Measurements from ENCODE around the gene RFX1.
A peak's percentile ranks its signal among the peaks of the same experiment; 100 is the strongest.

Gene RFX1

DNA sequence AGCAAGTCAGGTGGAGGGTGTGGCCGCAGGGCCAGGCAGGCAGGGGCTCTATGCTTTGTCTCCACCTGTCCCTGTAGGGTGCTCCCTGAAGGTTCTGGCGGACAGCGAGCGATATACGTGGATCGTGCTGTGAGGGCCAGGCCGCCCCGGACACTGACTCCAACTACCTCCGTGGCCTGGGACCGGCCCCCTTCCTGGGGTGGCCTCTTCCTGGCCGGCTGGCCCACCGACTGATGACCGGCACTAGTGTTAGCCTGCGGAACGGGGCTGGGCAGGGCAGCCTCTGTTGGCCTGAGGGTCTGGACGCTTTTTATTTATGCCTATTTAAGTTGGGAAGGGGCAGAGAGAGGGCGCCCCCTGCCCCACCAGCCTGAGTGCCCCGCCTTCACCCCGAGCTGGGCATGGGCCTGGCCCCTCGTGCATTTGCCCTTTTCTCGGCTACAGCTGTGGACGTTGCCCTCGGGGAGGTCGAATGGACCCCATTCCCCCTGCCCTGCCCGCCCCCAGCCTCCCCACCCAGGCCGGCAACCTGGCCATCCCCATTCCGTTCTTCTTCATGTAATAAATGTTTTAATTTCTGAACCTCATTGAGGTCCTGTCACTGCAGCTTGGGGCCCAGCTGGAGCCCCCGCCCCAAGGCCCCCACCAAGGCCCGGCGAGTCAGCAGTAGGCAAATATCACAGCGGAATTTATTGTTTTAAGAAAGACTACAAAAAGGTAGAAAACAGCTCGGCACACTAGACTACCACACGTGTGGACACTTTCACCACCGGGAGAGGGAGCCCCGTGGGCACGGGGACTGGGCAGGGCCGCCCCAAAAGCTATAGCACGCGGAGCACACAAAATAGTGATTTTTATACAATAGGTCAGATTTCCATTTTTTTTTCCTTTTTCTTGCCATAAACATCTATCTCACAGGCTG, 45.0 kb downstream of the RFX1 start:
- DNase-seq = no peak

DNA sequence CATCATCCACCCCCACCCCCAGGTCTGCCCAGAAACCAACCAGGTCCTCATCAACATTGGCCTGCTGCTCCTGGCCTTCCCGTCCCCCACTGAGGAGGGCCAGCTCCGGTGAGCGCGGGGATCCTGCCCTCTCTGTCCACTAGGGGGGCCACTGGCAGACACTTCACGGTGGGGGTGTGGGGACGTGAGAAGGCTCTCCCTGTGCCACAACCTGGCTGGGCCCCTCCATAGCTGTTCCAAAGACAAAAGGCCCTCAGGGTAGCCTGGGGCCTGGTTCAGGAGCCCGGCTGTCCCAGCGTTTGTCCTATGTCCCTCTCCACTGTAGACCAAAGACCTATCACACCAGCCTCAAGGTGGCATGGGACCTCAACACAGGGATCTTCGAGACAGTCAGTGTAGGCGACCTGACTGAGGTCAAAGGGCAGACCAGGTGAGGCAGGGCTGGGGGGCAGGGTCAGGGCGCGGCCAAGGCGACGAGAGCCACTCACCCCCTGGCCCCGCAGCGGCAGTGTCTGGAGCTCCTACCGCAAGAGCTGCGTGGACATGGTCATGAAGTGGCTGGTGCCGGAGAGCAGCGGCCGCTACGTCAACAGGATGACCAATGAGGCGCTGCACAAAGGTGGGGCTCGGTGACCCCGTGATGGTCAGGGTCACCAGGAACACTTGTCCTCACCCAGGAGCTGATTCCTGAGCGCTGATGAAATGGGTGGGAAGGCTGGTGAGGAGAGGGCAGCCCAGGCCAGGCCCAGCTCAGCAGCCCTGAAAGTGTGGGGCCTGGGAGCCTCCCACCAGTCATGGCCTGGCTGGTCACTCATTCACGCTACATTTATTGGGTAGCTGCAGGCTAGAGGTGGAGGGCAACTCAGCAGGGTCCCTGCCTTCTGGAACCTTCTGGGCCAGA, 45.9 kb downstream of the RFX1 start:
- no peak for DNase-seq

DNA sequence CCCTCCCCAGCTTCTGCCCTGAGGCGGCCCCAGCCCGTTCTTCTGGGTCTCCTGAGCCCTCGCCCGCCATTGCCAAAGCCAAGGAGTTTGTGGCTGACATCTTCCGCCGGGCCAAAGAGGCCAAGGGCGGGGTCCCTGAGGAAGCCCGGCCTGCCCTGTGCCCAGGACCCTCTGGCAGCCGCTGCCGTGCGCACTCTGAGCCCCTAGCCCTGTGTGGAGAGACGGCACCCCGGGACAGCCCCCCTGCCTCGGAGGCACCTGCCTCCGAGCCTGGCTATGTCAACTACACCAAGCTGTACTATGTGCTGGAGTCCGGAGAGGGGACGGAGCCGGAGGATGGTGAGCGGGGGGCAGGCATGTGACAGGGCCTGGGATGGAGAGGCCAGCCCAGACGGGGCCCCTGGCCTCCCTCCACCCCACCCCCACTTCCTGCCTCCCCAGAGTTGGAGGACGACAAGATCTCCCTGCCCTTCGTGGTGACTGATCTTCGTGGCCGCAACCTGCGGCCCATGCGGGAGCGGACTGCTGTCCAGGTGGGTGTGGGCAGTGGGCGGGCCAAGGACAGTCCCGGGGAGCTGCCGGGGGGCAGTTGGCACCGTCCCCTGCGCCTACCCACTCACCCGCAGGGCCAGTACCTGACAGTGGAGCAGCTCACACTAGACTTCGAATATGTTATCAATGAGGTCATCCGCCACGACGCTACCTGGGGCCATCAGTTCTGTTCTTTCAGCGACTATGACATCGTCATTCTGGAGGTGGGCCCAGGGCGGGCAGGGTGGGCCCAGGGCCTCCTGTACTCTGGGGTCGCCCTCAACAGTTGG, 46.8 kb downstream of the RFX1 start:
- no peak for DNase-seq

DNA sequence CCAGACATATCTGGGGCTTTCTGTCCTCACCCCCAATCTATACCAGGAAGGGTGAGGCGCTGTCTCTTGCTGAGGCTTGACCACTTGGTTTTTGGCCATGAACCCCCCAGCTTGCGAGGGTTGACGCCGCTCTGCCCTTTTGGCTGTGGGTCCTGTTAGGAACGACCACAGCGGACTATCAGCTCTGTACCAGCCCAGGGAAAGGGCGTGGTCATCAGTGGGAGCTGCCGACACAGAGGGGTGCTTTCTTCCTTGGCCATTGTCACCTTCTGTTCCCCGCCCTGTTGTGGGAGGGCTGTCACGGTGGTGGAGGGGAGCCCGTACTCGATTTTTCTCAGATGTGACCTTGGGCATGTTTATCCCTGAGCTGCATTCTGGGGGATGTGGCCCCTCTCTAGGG, 48.1 kb downstream of the RFX1 start:
- no peak for DNase-seq

GRCh38 chr19:13957051-13957450, 49.1 kb downstream of the RFX1 start:
- no peak for DNase-seq

- no peak for DNase-seq
Measured at GRCh38 chr19:13956365-13956744, 49.8 kb downstream of the RFX1 start.

- no peak for DNase-seq
Measured at GRCh38 chr19:13955662-13956364, 50.3 kb downstream of the RFX1 start.

DNA sequence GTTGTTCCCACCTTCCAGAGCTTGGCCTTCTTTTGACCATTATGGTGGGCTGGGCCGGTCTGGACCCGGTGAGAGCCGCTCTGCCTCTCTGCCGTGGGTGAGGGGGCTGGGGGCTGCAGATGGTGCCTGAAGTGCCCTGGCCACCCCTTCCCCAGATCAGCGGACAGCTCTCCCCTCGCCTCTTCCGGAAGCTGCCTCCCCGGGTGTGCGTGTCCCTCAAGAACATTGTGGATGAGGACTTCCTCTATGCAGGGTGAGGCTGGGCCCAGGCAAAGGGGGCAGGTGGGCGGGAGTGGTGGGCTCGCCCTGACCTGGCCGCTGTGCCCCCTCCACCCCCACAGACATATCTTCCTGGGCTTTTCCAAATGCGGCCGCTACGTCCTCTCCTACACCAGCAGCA, 51.9 kb downstream of the RFX1 start:
- no peak for DNase-seq

GRCh38 chr19:13952931-13953531, 53.1 kb downstream of the RFX1 start:
- no peak for DNase-seq

DNA sequence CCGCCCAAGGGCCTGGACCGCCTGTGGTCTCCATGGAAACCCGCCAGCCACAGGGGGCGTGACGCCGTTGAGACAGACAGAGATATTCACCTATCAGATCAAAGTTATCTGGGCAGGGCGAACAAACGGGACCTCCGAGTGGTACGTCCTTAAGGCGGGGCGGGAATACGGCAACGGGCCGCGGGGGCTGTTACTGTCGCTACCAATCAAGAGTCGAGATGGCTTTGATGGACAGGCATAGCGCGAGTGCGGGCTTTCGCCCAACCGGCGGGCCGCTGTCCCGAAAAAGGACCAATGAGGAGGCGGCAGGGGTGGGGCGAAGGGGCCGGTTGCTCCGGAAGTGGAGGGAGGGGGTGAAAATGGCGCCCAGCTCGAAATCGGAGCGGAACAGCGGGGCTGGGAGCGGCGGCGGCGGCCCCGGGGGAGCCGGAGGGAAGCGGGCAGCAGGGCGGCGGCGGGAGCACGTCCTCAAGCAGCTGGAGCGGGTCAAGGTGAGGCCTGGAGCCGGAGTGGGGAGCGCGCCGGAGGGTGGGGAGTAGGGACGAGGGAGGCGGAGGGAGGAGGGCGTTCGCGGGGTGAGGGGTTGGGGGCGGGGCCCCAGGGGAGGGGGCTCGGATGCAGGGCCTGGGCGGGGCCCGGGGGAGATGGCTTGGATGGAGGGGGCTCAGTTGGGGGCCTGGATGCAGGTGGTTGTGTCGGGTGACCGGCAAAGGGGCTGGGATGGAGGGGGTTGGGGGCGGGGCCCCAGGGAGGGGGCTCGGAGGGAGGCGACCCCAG, 53.8 kb downstream of the RFX1 start, which contains the start of gene DCAF15:
Gene DCAF15 (plus strand): TSS at position 356 of the 777 bp plus-strand sequence. CDS start 4 bp downstream, at position 360.
- peak; percentile 93 for DNase-seq

- no peak for DNase-seq
Measured at GRCh38 chr19:13951799-13952153, 54.3 kb downstream of the RFX1 start.

DNA sequence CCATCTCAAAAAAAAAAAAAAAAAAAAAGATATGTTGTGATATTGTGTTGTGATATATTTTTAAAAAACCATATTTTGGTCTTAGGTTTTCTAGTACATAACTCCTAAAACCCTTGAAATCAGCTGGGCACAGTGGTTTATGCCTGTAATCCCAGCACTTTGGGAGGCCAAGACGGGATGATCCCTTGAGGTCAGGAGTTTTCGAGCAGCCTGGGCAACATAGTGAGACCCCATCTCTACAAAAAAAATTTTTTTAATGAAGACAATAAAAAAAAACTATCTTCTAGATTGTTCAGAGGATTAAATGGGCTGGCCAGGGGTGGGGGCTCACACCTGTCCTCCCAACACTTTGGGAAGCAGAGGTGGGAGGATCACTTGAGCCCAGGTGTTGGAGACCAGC, 55.1 kb downstream of the RFX1 start:
- no peak for DNase-seq

DNA sequence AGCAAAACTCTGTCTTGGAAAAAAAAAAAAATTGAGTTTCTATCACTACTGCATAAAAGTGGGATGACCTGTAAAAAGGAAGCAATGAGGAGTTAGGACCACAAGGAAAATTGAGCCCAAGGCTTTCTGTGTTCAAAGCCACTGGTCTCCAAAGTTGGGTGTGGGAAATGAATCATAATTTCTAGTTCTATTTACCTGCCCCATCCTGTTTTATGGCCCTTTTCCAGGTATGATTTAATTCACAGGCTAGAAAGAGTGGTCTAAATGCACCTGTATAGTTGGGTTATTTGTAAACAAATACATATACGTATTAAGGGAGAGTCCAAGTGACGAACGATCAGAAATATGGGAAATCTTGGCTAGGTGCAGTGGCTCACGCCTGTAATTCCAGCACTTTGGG, 59.7 kb downstream of the RFX1 start:
- DNase-seq = no peak

GRCh38 chr19:13942023-13942684, 64.0 kb downstream of the RFX1 start:
- no peak for DNase-seq

DNA sequence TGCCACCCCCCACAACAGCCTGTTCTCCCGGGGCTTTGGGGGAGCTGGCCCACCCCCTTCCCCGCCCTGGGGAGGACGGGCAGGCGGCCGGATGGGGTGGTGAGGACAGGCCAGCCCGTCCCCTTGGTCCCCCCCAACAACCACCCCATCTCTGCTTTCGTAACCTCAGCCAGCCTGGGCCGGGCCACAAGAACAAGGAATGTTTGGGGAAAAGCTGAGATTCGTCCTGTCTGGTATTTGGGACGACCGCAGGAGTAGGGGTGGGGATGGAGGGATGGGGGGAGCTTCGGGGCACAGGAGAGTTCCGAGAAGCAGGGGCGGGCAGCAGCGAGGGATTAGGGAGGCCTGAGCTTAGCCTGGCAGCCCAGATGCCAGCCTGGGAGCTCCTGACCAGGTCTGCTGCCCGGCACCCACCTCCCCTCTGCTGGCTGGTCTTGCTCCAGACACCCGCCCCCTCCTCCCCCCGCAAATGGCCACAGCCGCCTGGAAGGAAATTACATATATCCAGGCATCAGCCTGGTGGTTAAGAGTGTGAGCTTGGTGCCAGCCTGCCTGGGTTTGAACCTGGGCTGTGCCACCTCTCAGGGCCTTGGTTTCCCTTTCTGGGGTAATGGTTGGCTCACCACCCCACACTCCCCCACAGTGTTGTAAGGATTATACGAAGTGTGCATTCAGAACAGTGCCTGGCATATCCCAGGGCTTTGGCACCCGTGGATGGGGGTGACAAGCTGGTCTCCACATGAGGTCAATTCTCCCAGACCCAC, 67.6 kb downstream of the RFX1 start, which contains the start of gene PODNL1:
Gene PODNL1 (minus strand): TSS at position 117 of the 764 bp plus-strand sequence. CDS start 236 bp downstream, outside the sequence.
- no peak for DNase-seq

DNA sequence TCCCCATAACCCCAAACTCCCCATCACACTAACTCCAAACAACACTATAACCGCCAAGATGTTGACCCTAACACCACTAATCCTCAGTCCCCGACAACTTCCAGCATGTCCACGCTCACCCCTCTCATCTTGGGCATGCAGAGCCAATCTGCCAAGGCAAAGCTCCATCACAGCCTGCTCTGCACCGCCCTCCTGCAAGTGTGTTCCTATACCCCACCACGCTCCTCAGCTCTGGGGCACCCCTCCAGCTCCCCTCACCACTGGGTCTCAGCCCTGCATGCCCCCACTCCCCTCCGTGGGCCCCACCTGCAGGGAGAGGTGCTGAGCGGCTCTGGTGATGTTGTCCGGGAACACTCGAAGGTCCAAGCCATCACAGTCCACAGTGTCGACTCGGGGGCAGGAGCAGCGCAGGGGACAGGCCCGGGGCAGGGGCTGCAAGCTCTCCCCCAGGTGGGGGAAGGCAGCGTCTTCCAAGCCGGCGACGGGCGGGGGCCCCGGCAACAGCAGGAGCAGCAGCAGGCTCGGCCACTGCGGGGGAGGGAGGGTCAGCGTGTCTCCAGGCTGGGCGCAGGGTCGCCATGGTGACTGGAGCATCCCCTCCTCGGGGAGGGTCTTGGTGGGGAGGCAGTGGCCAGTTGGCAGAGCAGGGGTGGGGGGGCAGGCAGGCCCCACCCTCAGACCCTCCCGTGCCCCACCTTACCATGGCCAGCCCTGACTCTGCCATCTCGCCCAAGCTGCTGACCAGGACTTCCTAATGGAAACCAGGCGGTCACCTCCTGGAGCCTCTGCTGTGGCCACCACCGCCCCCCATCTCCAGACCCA, 68.4 kb downstream of the RFX1 start:
- no peak for DNase-seq

DNA sequence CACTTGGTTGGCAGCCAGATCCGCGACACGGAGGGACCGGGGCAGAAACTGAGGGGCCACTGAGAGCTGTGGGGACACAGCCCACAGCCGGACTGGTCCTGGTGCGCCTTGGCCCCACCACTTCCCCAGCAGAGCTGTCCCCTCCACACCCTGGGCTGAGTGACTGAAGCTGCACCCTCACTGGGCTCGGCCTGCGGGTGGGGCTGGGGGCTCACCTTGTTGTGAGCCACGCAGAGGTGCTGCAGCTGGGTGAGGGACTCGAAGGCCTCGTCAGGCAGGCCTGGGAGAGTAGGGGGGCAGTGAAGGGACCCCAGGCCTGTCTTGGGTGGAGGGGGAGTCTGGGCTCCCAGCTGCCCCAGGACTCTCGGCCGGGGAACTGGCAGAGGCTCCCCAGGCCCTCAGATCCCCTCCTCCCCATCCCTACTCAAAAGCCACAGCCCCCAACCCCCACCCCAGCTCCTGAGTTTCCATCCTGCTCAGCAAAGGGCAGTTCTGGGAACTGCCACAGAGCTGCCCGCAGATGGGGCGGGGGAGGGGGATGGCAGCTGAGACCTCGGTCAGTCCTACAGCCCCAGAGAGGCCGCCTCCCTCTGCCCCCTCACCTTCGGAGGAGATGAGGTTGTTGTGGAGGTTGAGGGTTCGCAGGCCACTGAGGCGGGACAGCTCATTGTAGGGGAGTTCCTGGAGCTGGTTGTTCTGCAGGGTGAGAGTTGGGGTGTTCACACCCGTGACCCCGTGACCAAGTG, 70.2 kb downstream of the RFX1 start:
- DNase-seq = no peak

GRCh38 chr19:13934785-13935109, 71.4 kb downstream of the RFX1 start:
- no peak for DNase-seq

Data from activated gamma-delta T cell (primary cell).